ENCODE measurements around the gene RBFOX2. TPM values are rescaled to one million over a fixed set of nuclear protein-coding genes. Genes with fewer than 3 reads are reported as not detected.
A peak's percentile ranks its signal among the peaks of the same experiment; 100 is the strongest.

The RBFOX2 gene
- total and polyA plus RNA-seq, 2 experiments from 2014 or later, result 299 to 339 TPM

GRCh38 chr22:35905894-35906293 is 122.7 kb downstream of the RBFOX2 start:
- H3K4me3 ChIP-seq, result no peak overlapping the region
- no peaks in the 10 kb centered on the region for H3K36me3 ChIP-seq
- TF ChIP-seq CTCF (IDR thresholded peaks at IDR 0.05; ENCODE audit: low read depth, low read length), result no peak
- no peaks in the 10 kb centered on the region for H3K9me3 ChIP-seq (ENCODE audit: low read depth)
- no peaks in the 10 kb centered on the region for H3K27me3 ChIP-seq
- H3K27ac ChIP-seq, result peak overlapping the region; percentile 99
- H3K4me1 ChIP-seq (ENCODE audit: low read depth), result peaks cover 63% of the 10 kb centered on the region
- no peak for DNase-seq (ENCODE audit: low read depth in 1 of 2, low spot score in 1 of 2)

- no peak for TF ChIP-seq CTCF (IDR thresholded peaks at IDR 0.05; ENCODE audit: low read depth, low read length)
- Histone ChIP-seq H3K4me1 (ENCODE audit: low read depth) (peaks cover 65% of the 10 kb centered on the region), H3K4me3 (no peak overlapping the region), H3K36me3 (no peaks in the 10 kb centered on the region), H3K9me3 (ENCODE audit: low read depth) (no peaks in the 10 kb centered on the region), H3K27ac (peak overlapping the region; percentile 99), H3K27me3 (no peaks in the 10 kb centered on the region)
- no peak for DNase-seq (ENCODE audit: low read depth in 1 of 2, low spot score in 1 of 2)
Observed at GRCh38 chr22:35904752-35905151, 123.9 kb downstream of the RBFOX2 start.

GRCh38 chr22:35904336-35904692 is 124.3 kb downstream of the RBFOX2 start:
- Histone ChIP-seq H3K36me3 (no peaks in the 10 kb centered on the region), H3K9me3 (ENCODE audit: low read depth) (no peaks in the 10 kb centered on the region), H3K4me1 (ENCODE audit: low read depth) (peaks cover 65% of the 10 kb centered on the region), H3K27me3 (no peaks in the 10 kb centered on the region), H3K4me3 (no peak overlapping the region), H3K27ac (peak overlapping the region; percentile 99)
- DNase-seq (ENCODE audit: low read depth in 1 of 2, low spot score in 1 of 2), result no peak
- no peak for TF ChIP-seq CTCF (IDR thresholded peaks at IDR 0.05; ENCODE audit: low read depth, low read length)

- peaks cover 70% of the 10 kb centered on the region for H3K4me1 ChIP-seq (ENCODE audit: low read depth)
- H3K9me3 ChIP-seq (ENCODE audit: low read depth), result no peaks in the 10 kb centered on the region
- no peaks in the 10 kb centered on the region for H3K27me3 ChIP-seq
- DNase-seq (ENCODE audit: low read depth in 1 of 2, low spot score in 1 of 2), result no peak
- no peaks in the 10 kb centered on the region for H3K36me3 ChIP-seq
- H3K4me3 ChIP-seq, result no peak overlapping the region
- no peak for TF ChIP-seq CTCF (IDR thresholded peaks at IDR 0.05; ENCODE audit: low read depth, low read length)
- peak overlapping the region; percentile 99 for H3K27ac ChIP-seq
Observed at GRCh38 chr22:35903571-35904335, 124.9 kb downstream of the RBFOX2 start.

DNA sequence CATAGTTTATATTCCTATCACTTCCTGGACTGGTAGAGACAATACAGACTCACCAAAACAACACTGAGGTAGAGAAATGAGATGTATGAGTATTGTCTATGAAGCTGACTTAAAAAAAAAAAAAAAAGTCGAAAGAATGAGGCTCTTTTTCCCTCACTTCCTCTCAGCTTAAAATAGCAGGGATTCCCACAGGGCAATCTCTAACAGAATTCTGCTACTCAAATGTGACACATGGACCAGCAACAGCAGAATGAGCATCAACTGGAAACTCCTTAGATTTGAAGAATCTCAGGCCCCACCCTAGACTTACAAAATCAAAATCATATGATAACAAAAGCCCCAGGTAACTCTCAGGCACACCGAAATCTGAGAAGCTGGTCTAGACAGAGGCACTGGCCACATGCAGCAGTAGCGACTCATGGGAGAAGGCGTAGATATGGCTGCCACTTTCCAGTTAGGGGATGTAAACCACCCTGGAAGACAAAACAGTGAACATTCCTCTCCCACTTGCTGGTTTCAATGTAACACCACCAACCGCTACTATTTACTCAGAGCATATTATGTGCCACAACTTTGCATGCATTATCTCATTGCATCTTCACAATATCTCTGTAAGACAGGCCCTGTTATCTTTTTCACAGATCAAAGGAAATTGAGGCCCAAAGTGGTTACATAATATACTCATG is 128.0 kb downstream of the RBFOX2 start:
- H3K4me3 ChIP-seq, result no peak overlapping the region
- H3K4me1 ChIP-seq (ENCODE audit: low read depth), result peaks cover 69% of the 10 kb centered on the region
- TF ChIP-seq CTCF (IDR thresholded peaks at IDR 0.05; ENCODE audit: low read depth, low read length), result no peak
- peak overlapping the region; percentile 99 for H3K27ac ChIP-seq
- DNase-seq (ENCODE audit: low read depth in 1 of 2, low spot score in 1 of 2), result peak in 1 of 2 donors; percentile 27
- no peaks in the 10 kb centered on the region for H3K27me3 ChIP-seq
- H3K9me3 ChIP-seq (ENCODE audit: low read depth), result no peaks in the 10 kb centered on the region
- no peaks in the 10 kb centered on the region for H3K36me3 ChIP-seq

Data from cardiac muscle cell (in vitro differentiated cells and primary cell).